NCI-H748 treated with DMSO at 0.1 percent for 48 hours (cell line): Measurements from ENCODE around the gene FUT7.

Experiments
- DNase-seq: peaks from one replicate; lab custom pipeline; 2025; lab: John Stamatoyannopoulos, UW

Gene FUT7

GRCh38 chr9:137049544-137050449, 17.9 kb upstream of the FUT7 start:
- DNase-seq = peak; percentile 63

- DNase-seq = no peak
Observed at GRCh38 chr9:137048655-137049543, 17.0 kb upstream of the FUT7 start.

GRCh38 chr9:137046088-137046787, 14.3 kb upstream of the FUT7 start, which contains the start of gene NPDC1:
Gene NPDC1 (minus strand): TSS chr9:137046177. CDS start chr9:137045989, 188 bp downstream.
- DNase-seq = peak; percentile 64

GRCh38 chr9:137045294-137046087, 13.6 kb upstream of the FUT7 start:
- no peak for DNase-seq

GRCh38 chr9:137044502-137045177, 12.8 kb upstream of the FUT7 start:
- DNase-seq = no peak

- no peak for DNase-seq
Observed at GRCh38 chr9:137044037-137044436, 12.1 kb upstream of the FUT7 start.

GRCh38 chr9:137042751-137043727, 11.2 kb upstream of the FUT7 start:
- no peak for DNase-seq

GRCh38 chr9:137041124-137041523, 9.2 kb upstream of the FUT7 start:
- no peak for DNase-seq

GRCh38 chr9:137040568-137040967, 8.7 kb upstream of the FUT7 start:
- no peak for DNase-seq

- no peak for DNase-seq
Observed at GRCh38 chr9:137039611-137040366, 7.9 kb upstream of the FUT7 start.

GRCh38 chr9:137038916-137039315, 7.0 kb upstream of the FUT7 start:
- no peak for DNase-seq

- DNase-seq = no peak
Observed at GRCh38 chr9:137037483-137037882, 5.6 kb upstream of the FUT7 start.

GRCh38 chr9:137037035-137037434, 5.1 kb upstream of the FUT7 start:
- no peak for DNase-seq

- no peak for DNase-seq
Observed at GRCh38 chr9:137035937-137036336, 4.0 kb upstream of the FUT7 start.

- DNase-seq = no peak
Observed at GRCh38 chr9:137035507-137035834, 3.6 kb upstream of the FUT7 start.

- peak; percentile 65 for DNase-seq
Observed at GRCh38 chr9:137034709-137035506, 3.0 kb upstream of the FUT7 start.

- no peak for DNase-seq
Observed at GRCh38 chr9:137034039-137034708, 2.3 kb upstream of the FUT7 start.
